Fibroblast of peridontal ligament (primary cell): ENCODE measurements around the gene HSPD1.

Source experiments
- DNase-seq: peaks from one replicate; pipeline ENCODE4 v3.0.0-alpha.2; 2010; ENCODE audit errors: extremely low read depth

The HSPD1 gene

GRCh38 chr2:197437380-197437779 is 62.3 kb downstream of the HSPD1 start:
- DNase-seq: no peak
